DND-41 (cell line): Measurements from ENCODE around the gene SLC16A12.

Experiments used
- ATAC-seq: fragments of 200-7000 bp; cut with Tn5 transposase; 3 replicates; pipeline ENCODE4 v1.9.1; 2021; ENCODE audit warnings: low read depth; ENCODE audit not compliant: insufficient read depth
- DNase-seq: peaks from one replicate; pipeline ENCODE4 v3.0.0-alpha.2; 2020
- H2AFZ ChIP-seq: 2 replicates; pipeline ENCODE4 v1.6.0; 2012; ENCODE audit warnings: low read depth, low read length
- H3K27ac ChIP-seq: 2 replicates; pipeline ENCODE4 v1.5.1; 2012; ENCODE audit warnings: low read length, inconsistent platforms
- H3K27me3 ChIP-seq: fragments of 200-600 bp; sonication (generic); 2 replicates; pipeline ENCODE4 v1.6.0; 2012; ENCODE audit warnings: low read length, mild to moderate bottlenecking, inconsistent platforms; ENCODE audit not compliant: insufficient read depth, poor library complexity
- H3K36me3 ChIP-seq: 2 replicates; pipeline ENCODE4 v1.5.1; 2012; ENCODE audit warnings: low read length, inconsistent platforms; ENCODE audit not compliant: insufficient read depth
- H3K4me1 ChIP-seq: 2 replicates; pipeline ENCODE4 v1.5.1; 2012; ENCODE audit warnings: mild to moderate bottlenecking, low read length; ENCODE audit not compliant: insufficient read depth
- H3K4me2 ChIP-seq: 2 replicates; pipeline ENCODE4 v1.6.0; 2012; ENCODE audit warnings: mild to moderate bottlenecking, moderate library complexity, low read length, inconsistent platforms; ENCODE audit not compliant: insufficient read depth
- H3K4me3 ChIP-seq, 2 experiments: fragments of 200-600 bp in 1 of 2; shearing (Covaris generic) in 1 of 2; 2 replicates each; pipeline ENCODE4 v1.5.1; 2012 to 2016; ENCODE audit warnings: inconsistent platforms in 2 of 2, low read length in 2 of 2, mild to moderate bottlenecking in 2 of 2, low read depth in 1 of 2, moderate library complexity in 1 of 2
- H3K79me2 ChIP-seq: 2 replicates; pipeline ENCODE4 v1.6.0; 2012; ENCODE audit warnings: low read length, inconsistent platforms; ENCODE audit not compliant: insufficient read depth
- H3K9ac ChIP-seq: 2 replicates; pipeline ENCODE4 v1.6.0; 2012; ENCODE audit warnings: low read depth, mild to moderate bottlenecking, inconsistent platforms, low read length, moderate library complexity
- H3K9me3 ChIP-seq: 2 replicates; pipeline ENCODE4 v1.5.1; 2012; ENCODE audit warnings: low read length, moderate library complexity, mild to moderate bottlenecking, inconsistent platforms; ENCODE audit not compliant: insufficient read depth, severe bottlenecking
- H4K20me1 ChIP-seq: 2 replicates; pipeline ENCODE4 v1.6.0; 2012; ENCODE audit warnings: low read length; ENCODE audit not compliant: insufficient read depth
- CTCF ChIP-seq: IDR thresholded peaks from 2 replicates; pipeline ENCODE4 v1.5.1; 2012; ENCODE audit warnings: borderline replicate concordance, low read length, moderate library complexity, mild to moderate bottlenecking; ENCODE audit not compliant: poor library complexity, severe bottlenecking; ENCODE audit errors: extremely low read depth
- EZH2 ChIP-seq: IDR thresholded peaks from 3 replicates; pipeline ENCODE4 v1.6.1; 2012; ENCODE audit warnings: borderline replicate concordance, low read depth, mild to moderate bottlenecking, moderate library complexity, low read length, inconsistent platforms; ENCODE audit not compliant: severe bottlenecking

The SLC16A12 gene

GRCh38 chr10:89476150-89476549, 59.2 kb downstream of the SLC16A12 start:
- Histone ChIP-seq H4K20me1 (no peaks in the 10 kb centered on the region), H3K36me3 (no peaks in the 10 kb centered on the region), H2AFZ (no peak overlapping the region), H3K79me2 (no peaks in the 10 kb centered on the region), H3K4me3 (no peak overlapping the region), H3K27me3 (peaks cover 27% of the 10 kb centered on the region), H3K9me3 (no peaks in the 10 kb centered on the region), H3K9ac (no peak overlapping the region), H3K27ac (no peak overlapping the region), H3K4me2 (no peak overlapping the region), H3K4me1 (no peaks in the 10 kb centered on the region)
- DNase-seq (no peak), ATAC-seq (no peak)
- TF ChIP-seq EZH2 (no peak), CTCF (no peak)

DNA sequence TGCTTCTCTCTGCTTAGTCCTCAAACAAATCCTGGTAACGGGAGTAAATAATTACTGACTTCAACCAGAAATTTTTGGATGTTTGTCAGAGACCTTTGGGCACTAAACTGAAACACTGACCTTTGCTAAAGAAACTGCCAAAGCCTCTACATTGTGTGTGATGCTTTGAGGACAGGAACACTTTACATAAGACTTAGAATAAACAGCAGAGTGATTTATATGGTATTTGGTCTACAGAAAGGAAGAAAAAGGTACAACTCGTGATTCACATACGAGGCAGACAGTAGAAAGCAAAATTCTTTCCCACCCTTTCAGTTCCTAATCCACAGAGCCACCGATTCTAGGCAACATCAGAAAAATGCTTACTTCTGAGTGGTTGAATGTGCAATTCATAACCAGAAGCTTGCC, 59.8 kb downstream of the SLC16A12 start:
- no peaks in the 10 kb centered on the region for H3K4me1 ChIP-seq
- H3K27me3 ChIP-seq, result peaks cover 27% of the 10 kb centered on the region
- H3K9me3 ChIP-seq, result no peaks in the 10 kb centered on the region
- H4K20me1 ChIP-seq, result no peaks in the 10 kb centered on the region
- H3K4me3 ChIP-seq, result no peak overlapping the region
- H3K79me2 ChIP-seq, result no peaks in the 10 kb centered on the region
- no peak overlapping the region for H3K4me2 ChIP-seq
- H3K36me3 ChIP-seq, result no peaks in the 10 kb centered on the region
- H3K9ac ChIP-seq, result no peak overlapping the region
- no peak overlapping the region for H2AFZ ChIP-seq
- DNase-seq (no peak), ATAC-seq (no peak)
- no peak for TF ChIP-seq EZH2
- TF ChIP-seq CTCF, result no peak
- no peak overlapping the region for H3K27ac ChIP-seq

DNA sequence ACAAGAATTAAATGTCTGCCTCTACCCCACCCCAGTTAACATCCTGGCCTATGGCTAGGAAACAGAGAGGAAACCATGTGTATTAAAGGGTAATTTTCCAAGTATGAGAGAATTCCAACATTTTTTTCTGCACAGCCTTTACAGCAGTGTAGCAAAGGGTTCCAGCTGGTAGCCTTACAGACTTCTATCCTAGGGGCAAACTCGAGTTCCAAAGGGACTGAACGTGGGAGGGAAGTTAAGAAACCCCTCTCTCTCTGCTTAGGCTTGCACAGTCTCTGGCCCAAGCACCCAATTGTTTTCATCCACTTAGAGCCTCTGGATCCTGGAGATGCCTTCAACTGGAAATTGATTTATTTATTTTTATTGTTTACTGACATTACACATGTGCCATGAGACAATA, 60.3 kb downstream of the SLC16A12 start:
- Histone ChIP-seq H3K27ac (no peak overlapping the region), H3K4me1 (no peaks in the 10 kb centered on the region), H3K9ac (no peak overlapping the region), H2AFZ (no peak overlapping the region), H3K27me3 (peaks cover 27% of the 10 kb centered on the region), H3K36me3 (no peaks in the 10 kb centered on the region), H3K4me2 (no peak overlapping the region), H4K20me1 (no peaks in the 10 kb centered on the region), H3K9me3 (no peaks in the 10 kb centered on the region), H3K4me3 (no peak overlapping the region), H3K79me2 (no peaks in the 10 kb centered on the region)
- TF ChIP-seq CTCF (no peak), EZH2 (no peak)
- ATAC-seq, result no peak
- no peak for DNase-seq

DNA sequence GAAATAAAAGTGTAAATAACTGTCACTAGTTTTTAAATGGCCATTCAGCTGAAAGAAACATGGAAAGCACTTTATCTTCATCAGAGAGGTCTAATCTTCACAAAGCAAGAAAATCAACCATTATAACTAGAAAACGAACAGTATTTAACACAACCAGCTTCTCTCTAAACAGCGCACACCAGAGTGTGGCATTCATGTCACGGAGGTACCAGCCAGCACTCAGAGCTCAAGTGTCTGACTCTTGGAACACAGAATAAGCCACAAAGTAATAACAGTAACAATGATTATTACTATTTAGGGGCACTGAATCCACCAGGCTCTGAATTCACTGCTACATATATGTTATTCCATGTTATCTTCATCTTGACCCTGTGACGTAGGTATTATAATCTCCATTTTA, 60.9 kb downstream of the SLC16A12 start:
- Histone ChIP-seq H4K20me1 (no peaks in the 10 kb centered on the region), H3K9me3 (no peaks in the 10 kb centered on the region), H2AFZ (no peak overlapping the region), H3K9ac (no peak overlapping the region), H3K4me2 (no peak overlapping the region), H3K36me3 (no peaks in the 10 kb centered on the region), H3K4me1 (no peaks in the 10 kb centered on the region), H3K79me2 (no peaks in the 10 kb centered on the region), H3K27me3 (peaks cover 26% of the 10 kb centered on the region), H3K27ac (no peak overlapping the region), H3K4me3 (no peak overlapping the region)
- DNase-seq (no peak), ATAC-seq (no peak)
- TF ChIP-seq CTCF, result no peak
- TF ChIP-seq EZH2, result no peak
